ENCODE data around the gene CACNA1G. TPM values are rescaled to one million over a fixed set of nuclear protein-coding genes. Genes with fewer than 3 reads are reported as not detected.

The CACNA1G gene
- total and polyA plus RNA-seq, 4 donors = under 0.01 to 0.14 (median 0.01) TPM; not detected in 1

DNA sequence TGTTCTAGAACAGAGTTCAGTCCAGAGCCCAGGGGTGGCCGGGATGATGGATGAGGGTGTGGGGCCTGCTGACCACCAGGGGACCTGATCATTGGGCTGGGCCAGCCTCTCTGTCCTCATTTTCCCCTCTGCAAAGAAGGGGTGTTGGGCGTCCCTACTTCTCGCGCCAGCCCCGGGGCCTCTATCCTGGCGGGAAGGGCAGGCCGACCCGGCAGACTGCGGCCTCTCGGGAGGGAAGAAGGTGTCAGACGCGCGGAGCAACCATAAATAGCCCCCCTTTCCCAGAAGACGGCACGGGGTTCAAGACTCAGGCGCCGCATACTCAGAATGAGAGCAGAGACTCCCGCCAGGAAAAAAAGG lies 2.0 kb upstream of the CACNA1G start (continued):
- TF ChIP-seq, protein P1, sequence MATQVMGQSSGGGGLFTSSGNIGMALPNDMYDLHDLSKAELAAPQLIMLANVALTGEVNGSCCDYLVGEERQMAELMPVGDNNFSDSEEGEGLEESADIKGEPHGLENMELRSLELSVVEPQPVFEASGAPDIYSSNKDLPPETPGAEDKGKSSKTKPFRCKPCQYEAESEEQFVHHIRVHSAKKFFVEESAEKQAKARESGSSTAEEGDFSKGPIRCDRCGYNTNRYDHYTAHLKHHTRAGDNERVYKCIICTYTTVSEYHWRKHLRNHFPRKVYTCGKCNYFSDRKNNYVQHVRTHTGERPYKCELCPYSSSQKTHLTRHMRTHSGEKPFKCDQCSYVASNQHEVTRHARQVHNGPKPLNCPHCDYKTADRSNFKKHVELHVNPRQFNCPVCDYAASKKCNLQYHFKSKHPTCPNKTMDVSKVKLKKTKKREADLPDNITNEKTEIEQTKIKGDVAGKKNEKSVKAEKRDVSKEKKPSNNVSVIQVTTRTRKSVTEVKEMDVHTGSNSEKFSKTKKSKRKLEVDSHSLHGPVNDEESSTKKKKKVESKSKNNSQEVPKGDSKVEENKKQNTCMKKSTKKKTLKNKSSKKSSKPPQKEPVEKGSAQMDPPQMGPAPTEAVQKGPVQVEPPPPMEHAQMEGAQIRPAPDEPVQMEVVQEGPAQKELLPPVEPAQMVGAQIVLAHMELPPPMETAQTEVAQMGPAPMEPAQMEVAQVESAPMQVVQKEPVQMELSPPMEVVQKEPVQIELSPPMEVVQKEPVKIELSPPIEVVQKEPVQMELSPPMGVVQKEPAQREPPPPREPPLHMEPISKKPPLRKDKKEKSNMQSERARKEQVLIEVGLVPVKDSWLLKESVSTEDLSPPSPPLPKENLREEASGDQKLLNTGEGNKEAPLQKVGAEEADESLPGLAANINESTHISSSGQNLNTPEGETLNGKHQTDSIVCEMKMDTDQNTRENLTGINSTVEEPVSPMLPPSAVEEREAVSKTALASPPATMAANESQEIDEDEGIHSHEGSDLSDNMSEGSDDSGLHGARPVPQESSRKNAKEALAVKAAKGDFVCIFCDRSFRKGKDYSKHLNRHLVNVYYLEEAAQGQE (IDR thresholded peaks at IDR 0.05) = no peak
- TF ChIP-seq TAF1 (conservative IDR thresholded peaks at IDR 0.05) (no peak), RAD21 (IDR thresholded peaks at IDR 0.05) (no peak), SP1 (IDR thresholded peaks at IDR 0.05) (no peak)

DNA sequence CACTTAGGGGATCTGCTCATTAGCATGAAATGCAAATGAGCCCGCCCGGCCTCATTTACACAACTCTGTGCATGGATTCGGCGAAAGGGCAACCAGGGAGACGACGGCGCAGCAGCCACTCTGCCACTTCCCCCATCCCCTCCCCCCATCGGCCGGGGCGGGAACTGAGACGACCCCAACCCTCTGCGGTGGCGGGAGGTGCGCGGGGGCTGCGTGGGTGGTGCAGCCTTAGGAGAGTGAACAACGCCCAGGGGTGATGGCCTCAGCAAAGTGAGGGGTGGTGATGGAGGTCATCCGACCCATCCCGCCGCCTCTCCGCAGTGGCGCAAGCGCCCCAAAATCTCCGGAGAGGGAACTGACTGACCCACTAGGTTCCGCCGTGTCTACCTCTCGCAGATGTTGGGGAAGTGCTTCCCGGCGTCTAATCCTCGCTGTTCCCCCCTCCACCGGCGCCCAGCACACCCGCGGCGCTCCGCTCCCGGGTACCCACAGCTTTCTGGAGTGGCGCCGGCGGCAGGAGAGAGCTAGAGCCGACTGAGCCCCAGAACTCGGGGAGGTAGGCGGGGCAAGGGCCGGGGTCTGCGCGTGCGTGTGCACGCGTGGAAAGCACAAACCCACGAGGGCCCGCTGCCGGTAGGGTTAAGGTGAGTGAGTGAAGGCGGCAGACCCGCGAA lies 1.4 kb upstream of the CACNA1G start:
- Histone ChIP-seq H3K36me3 (ENCODE audit: control insufficient read depth in 4 of 4, insufficient read depth in 3 of 4, low read depth in 1 of 4, low read length in 3 of 4) (peaks cover 0 to 5% (median 1%) of the 10 kb centered on the region in 4 donors), H3K4me3 (ENCODE audit: low read depth in 1 of 3, low read length in 3 of 3) (no peak overlapping the region), H3K27me3 (ENCODE audit: control insufficient read depth in 4 of 4, insufficient read depth in 4 of 4, low read length in 3 of 4) (peaks cover 0 to 6% (median 3%) of the 10 kb centered on the region in 4 donors), H3K9me3 (ENCODE audit: control insufficient read depth in 4 of 4, low read length in 3 of 4) (no peaks in the 10 kb centered on the region), H3K9ac (ENCODE audit: low read depth in 1 of 2, low read length in 2 of 2) (no peak overlapping the region), H3K27ac (ENCODE audit: low read depth in 1 of 2, low read length in 2 of 2) (no peak overlapping the region), H3K4me1 (ENCODE audit: control insufficient read depth in 4 of 4, insufficient read depth in 4 of 4, low read length in 3 of 4) (peaks cover 11 to 21% (median 17%) of the 10 kb centered on the region in 4 donors)
- TF ChIP-seq, protein P1 (IDR thresholded peaks at IDR 0.05) = no peak
- TF ChIP-seq FOXA1 (IDR thresholded peaks at IDR 0.05) = no peak
- no peak for TF ChIP-seq MAX (IDR thresholded peaks at IDR 0.05)
- TF ChIP-seq, protein P2, sequence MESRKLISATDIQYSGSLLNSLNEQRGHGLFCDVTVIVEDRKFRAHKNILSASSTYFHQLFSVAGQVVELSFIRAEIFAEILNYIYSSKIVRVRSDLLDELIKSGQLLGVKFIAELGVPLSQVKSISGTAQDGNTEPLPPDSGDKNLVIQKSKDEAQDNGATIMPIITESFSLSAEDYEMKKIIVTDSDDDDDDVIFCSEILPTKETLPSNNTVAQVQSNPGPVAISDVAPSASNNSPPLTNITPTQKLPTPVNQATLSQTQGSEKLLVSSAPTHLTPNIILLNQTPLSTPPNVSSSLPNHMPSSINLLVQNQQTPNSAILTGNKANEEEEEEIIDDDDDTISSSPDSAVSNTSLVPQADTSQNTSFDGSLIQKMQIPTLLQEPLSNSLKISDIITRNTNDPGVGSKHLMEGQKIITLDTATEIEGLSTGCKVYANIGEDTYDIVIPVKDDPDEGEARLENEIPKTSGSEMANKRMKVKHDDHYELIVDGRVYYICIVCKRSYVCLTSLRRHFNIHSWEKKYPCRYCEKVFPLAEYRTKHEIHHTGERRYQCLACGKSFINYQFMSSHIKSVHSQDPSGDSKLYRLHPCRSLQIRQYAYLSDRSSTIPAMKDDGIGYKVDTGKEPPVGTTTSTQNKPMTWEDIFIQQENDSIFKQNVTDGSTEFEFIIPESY (IDR thresholded peaks at IDR 0.05) = no peak
- TF ChIP-seq JUND (IDR thresholded peaks at IDR 0.05) = no peak
- no peak for TF ChIP-seq HNF4G (IDR thresholded peaks at IDR 0.05)
- TF ChIP-seq CTCF (IDR thresholded peaks at IDR 0.05; ENCODE audit: low read depth, low read length, missing input control) = no peak
- no peak for TF ChIP-seq RAD21 (IDR thresholded peaks at IDR 0.05)
- TF ChIP-seq YY1 (IDR thresholded peaks at IDR 0.05) = no peak
- TF ChIP-seq TAF1 (conservative IDR thresholded peaks at IDR 0.05) = no peak
- TF ChIP-seq GABPA (IDR thresholded peaks at IDR 0.05 in 1 of 2, conservative IDR thresholded peaks at IDR 0.05 in 1 of 2) = no peak
- no peak for TF ChIP-seq FOXA2 (IDR thresholded peaks at IDR 0.05)
- no peak for TF ChIP-seq NR2F2 (IDR thresholded peaks at IDR 0.05)
- TF ChIP-seq HNF4A (conservative IDR thresholded peaks at IDR 0.05) = no peak
- TF ChIP-seq EGR1 (IDR thresholded peaks at IDR 0.05; ENCODE audit: low read depth in 2 of 2) = no peak
- TF ChIP-seq, protein P3, sequence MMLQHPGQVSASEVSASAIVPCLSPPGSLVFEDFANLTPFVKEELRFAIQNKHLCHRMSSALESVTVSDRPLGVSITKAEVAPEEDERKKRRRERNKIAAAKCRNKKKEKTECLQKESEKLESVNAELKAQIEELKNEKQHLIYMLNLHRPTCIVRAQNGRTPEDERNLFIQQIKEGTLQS (IDR thresholded peaks at IDR 0.05) = no peak
- no peak for TF ChIP-seq RXRA (IDR thresholded peaks at IDR 0.05)
- no peak for TF ChIP-seq SP1 (IDR thresholded peaks at IDR 0.05)
- DNase-seq (ENCODE audit: low spot score) = no peak
- 10% methylated on average over 55 of the region's 55 CpGs for WGBS

All from liver (tissue), 9 donors.